Activated CD4-positive, alpha-beta T cell treated with anti-CD3 and anti-CD28 coated beads for 48 hours (primary cell): Measurements from ENCODE around the gene HAGH.
A peak's percentile ranks its signal among the peaks of the same experiment; 100 is the strongest.

Source experiments
- DNase-seq: peaks from one replicate; pipeline ENCODE4 v3.0.0-alpha.2; 2020

The HAGH gene

GRCh38 chr16:1786242-1787055 lies 40.2 kb downstream of the HAGH start:
- DNase-seq: no peak

- no peak for DNase-seq
Measured at GRCh38 chr16:1785846-1786170, 40.8 kb downstream of the HAGH start.

- DNase-seq: no peak
Measured at GRCh38 chr16:1784977-1785845, 41.4 kb downstream of the HAGH start.

GRCh38 chr16:1782408-1783264 lies 44.0 kb downstream of the HAGH start, which contains the start of the genes NUBP2 and SPSB3:
TSS of gene NUBP2 (plus strand) at chr16:1782960. CDS start at chr16:1783021, 61 bp downstream.
TSS of gene SPSB3 (minus strand) at chr16:1782571. CDS start at chr16:1781483, 1,088 bp downstream.
- DNase-seq: peak; percentile 99

- DNase-seq: peak; percentile 51
Measured at GRCh38 chr16:1781758-1782407, 44.7 kb downstream of the HAGH start.

- DNase-seq: no peak
Measured at GRCh38 chr16:1781254-1781653, 45.4 kb downstream of the HAGH start.

GRCh38 chr16:1780677-1781072 lies 46.0 kb downstream of the HAGH start:
- DNase-seq: no peak

GRCh38 chr16:1779741-1780676 lies 46.6 kb downstream of the HAGH start:
- DNase-seq: no peak

GRCh38 chr16:1779234-1779701 lies 47.4 kb downstream of the HAGH start:
- DNase-seq: no peak

GRCh38 chr16:1778200-1779179 lies 48.1 kb downstream of the HAGH start:
- no peak for DNase-seq

- no peak for DNase-seq
Measured at GRCh38 chr16:1777375-1778199, 49.0 kb downstream of the HAGH start.

- no peak for DNase-seq
Measured at GRCh38 chr16:1776991-1777374, 49.6 kb downstream of the HAGH start.

- DNase-seq: no peak
Measured at GRCh38 chr16:1776672-1776955, 50.0 kb downstream of the HAGH start.

- no peak for DNase-seq
Measured at GRCh38 chr16:1775846-1776671, 50.6 kb downstream of the HAGH start.

GRCh38 chr16:1775006-1775845 lies 51.4 kb downstream of the HAGH start:
- no peak for DNase-seq

GRCh38 chr16:1774448-1774780 lies 52.2 kb downstream of the HAGH start:
- no peak for DNase-seq

GRCh38 chr16:1773703-1774447 lies 52.8 kb downstream of the HAGH start:
- peak; percentile 34 for DNase-seq
